22Rv1 (cell line): ENCODE results near the gene RNGTT.

Experiments
- H3K27ac ChIP-seq: fragments of 450-650 bp; 2 replicates; pipeline ENCODE4 v1.5.1; 2017
- CTCF ChIP-seq: fragments of 450-650 bp; IDR thresholded peaks from 2 replicates; pipeline ENCODE4 v1.5.1; 2017; ENCODE audit warnings: mild to moderate bottlenecking
- ZFX ChIP-seq: fragments of 450-650 bp; IDR thresholded peaks from 2 replicates; pipeline ENCODE4 v1.6.1; 2017; ENCODE audit warnings: antibody characterized with exemption, borderline replicate concordance

RNGTT gene

GRCh38 chr6:88695937-88696336 lies 267.5 kb downstream of the RNGTT start:
- no peak overlapping the region for H3K27ac ChIP-seq
- TF ChIP-seq ZFX (no peak), CTCF (no peak)

DNA sequence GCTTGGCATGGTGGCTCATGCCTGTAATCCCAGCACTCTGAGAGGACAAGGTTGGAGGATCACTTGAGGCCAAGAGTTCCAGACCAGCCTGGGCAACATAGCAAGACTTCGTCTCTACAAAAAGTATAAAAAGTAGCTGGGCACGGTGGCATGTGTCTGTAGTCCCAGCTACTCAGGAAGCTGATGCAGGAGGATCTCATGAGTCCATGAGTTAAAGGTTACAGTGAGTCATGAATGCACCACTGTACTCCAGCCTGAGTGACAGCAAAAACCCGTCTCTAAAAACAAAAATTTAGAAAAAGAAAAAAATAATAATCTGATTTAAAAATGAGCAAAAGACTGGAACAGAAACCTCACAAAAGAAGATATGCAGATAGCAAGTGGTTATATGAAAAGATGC lies 279.7 kb downstream of the RNGTT start:
- TF ChIP-seq CTCF (no peak), ZFX (no peak)
- H3K27ac ChIP-seq: no peak overlapping the region

- H3K27ac ChIP-seq: no peak overlapping the region
- TF ChIP-seq ZFX (no peak), CTCF (no peak)
These were observed 282.8 kb downstream of the RNGTT start for GRCh38 chr6:88680654-88681053.

GRCh38 chr6:88679841-88680240 lies 283.6 kb downstream of the RNGTT start:
- TF ChIP-seq CTCF: no peak
- TF ChIP-seq ZFX: no peak
- H3K27ac ChIP-seq: no peak overlapping the region

DNA sequence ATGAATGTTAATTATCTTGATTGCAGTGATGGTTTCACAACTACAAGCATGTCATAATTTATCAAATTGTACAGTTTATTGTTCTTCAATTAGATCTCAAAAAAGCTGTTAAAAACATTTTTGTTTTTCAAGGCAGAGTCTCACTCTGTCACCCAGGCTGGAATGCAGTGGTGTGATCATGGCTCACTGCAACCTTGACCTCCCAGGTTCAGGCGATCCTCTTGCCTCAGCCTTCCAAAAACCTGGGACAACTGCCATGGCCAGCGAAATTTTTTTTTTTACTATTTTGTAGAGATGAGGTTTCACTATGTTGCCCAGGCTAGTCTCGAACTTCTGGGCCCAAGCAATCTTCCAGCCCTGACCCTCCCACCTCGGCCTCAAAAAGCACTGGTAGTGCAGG lies 286.1 kb downstream of the RNGTT start:
- no peak for TF ChIP-seq CTCF
- TF ChIP-seq ZFX: no peak
- no peak overlapping the region for H3K27ac ChIP-seq

GRCh38 chr6:88671624-88672023 lies 291.8 kb downstream of the RNGTT start:
- no peak overlapping the region for H3K27ac ChIP-seq

GRCh38 chr6:88670369-88670768 lies 293.0 kb downstream of the RNGTT start:
- TF ChIP-seq ZFX (no peak), CTCF (no peak)
- no peak overlapping the region for H3K27ac ChIP-seq

More at GRCh38 chr6:88671624-88672023, 291.8 kb downstream of the RNGTT start:
- TF ChIP-seq CTCF (no peak), ZFX (no peak)
